Cardiac fibroblast (primary cell): Measurements from ENCODE around the gene ZNF292.
"Not testable (repeated sequence)": the region's sequence is repeated elsewhere in the genome, so short reads cannot be mapped to it uniquely, and the experiment has no call there.

Experiments used
- DNase-seq, 2 donors: peaks; one replicate each; pipeline versions ENCODE4 v3.0.0 to v3.0.0-alpha.2; 2010; ENCODE audit warnings: low read depth in 2 of 2
- H3K4me3 ChIP-seq, 2 donors: replicated peaks in 1 of 2; 1 replicate in 1 of 2; 2 replicates in 1 of 2; pipeline ENCODE4 v1.5.1; 2011; ENCODE audit warnings: low read depth in 2 of 2, low read length in 2 of 2, mild to moderate bottlenecking in 2 of 2, moderate library complexity in 1 of 2
- TF ChIP-seq, protein P1 (sequence below): IDR thresholded peaks from one replicate; pipeline ENCODE4 v1.5.1; 2011; ENCODE audit warnings: low read depth, mild to moderate bottlenecking, low read length, inconsistent platforms

The ZNF292 gene

DNA sequence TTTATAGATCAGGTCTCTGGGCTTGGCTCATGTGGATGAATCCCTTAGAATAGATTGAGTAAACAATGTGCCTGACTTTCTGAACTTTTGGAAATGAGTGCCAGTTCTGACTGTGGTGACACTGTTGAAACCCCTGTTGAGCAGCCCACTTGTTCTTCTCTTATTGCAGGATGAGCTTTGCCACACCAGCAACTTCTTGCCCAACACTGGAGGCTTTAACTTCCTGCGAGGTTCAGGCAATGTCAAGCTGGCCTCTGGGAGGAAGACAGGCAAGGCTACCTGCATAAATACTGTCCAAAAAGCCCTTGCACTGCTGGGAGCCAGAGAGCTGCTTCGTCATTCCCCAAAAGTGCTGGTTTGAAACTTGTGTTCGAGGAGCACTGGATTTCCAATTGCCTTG, 134.2 kb downstream of the ZNF292 start:
- no peak for DNase-seq
- H3K4me3 ChIP-seq: no peak overlapping the region
- TF ChIP-seq, protein P1, sequence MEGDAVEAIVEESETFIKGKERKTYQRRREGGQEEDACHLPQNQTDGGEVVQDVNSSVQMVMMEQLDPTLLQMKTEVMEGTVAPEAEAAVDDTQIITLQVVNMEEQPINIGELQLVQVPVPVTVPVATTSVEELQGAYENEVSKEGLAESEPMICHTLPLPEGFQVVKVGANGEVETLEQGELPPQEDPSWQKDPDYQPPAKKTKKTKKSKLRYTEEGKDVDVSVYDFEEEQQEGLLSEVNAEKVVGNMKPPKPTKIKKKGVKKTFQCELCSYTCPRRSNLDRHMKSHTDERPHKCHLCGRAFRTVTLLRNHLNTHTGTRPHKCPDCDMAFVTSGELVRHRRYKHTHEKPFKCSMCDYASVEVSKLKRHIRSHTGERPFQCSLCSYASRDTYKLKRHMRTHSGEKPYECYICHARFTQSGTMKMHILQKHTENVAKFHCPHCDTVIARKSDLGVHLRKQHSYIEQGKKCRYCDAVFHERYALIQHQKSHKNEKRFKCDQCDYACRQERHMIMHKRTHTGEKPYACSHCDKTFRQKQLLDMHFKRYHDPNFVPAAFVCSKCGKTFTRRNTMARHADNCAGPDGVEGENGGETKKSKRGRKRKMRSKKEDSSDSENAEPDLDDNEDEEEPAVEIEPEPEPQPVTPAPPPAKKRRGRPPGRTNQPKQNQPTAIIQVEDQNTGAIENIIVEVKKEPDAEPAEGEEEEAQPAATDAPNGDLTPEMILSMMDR: no peak

DNA sequence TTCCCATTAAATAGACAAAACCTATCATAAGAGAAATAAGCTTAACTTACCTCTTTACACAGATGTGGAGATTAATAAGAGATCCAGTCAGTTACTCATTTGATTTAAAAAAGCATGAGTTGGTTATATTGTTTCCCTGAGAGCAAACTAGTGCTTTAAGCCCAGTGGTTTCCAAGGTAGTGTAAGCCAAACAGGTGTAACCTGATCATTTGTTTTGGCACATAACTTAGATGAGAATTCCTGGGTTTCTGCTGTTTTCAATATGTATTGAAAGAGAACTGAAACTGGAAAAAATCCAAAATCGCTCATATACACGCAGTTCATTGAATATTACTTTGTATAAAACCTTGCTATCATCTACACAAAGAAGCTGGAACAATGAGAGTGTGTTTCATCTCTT, 136.5 kb downstream of the ZNF292 start:
- H3K4me3 ChIP-seq: no peak overlapping the region
- no peak for DNase-seq
- TF ChIP-seq, protein P1: no peak

GRCh38 chr6:87293526-87293925, 138.2 kb downstream of the ZNF292 start:
- TF ChIP-seq, protein P1: no peak
- DNase-seq: no peak
- no peak overlapping the region for H3K4me3 ChIP-seq

DNA sequence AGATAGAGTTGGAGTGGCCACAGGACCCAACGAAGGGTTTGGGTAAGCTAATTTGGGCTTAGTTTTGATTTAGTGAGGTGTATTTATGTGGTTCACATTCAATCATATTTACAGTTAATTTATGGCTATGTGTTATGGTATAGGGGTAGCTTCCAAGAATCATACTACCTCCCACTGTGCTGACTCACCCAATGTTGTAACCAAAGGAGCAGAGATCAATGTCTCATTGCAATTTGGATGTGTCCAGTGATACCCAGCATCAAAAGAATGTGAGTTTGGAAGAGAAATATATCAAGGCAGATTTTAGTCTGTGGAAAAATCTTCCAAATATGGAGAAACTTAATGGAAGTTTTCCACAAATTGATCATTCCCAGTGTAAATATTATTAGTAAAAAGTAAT, 141.8 kb downstream of the ZNF292 start:
- TF ChIP-seq, protein P1: no peak
- no peak overlapping the region for H3K4me3 ChIP-seq
- DNase-seq: peak in 1 of 2 donors; percentile 21

GRCh38 chr6:87301277-87301676, 145.9 kb downstream of the ZNF292 start:
- not testable (repeated sequence) for DNase-seq, H3K4me3 ChIP-seq

DNA sequence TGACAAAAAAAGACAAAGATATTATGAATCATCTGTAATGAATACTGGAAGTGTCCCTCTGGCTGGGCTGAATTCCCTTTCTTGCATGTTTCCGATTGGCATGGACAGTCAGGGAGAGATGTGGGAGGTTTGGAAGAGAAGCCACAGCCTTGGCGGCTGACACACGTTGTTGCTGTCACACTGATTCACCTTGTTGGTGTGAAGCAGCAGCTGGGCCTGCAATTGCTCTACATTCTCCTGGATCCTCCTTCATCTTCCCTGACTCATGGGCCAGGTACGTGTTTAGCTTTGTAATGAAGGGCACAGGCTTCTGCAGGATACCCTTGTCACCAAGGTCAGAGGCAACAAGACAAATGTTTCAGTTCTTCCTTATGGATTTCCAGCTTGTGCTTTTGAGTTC, 153.6 kb downstream of the ZNF292 start:
- TF ChIP-seq, protein P1: no peak
- peak in 1 of 2 donors; percentile 5 for DNase-seq
- no peak overlapping the region for H3K4me3 ChIP-seq

GRCh38 chr6:87312860-87313259, 157.5 kb downstream of the ZNF292 start:
- no peak overlapping the region for H3K4me3 ChIP-seq
- TF ChIP-seq, protein P1: no peak
- no peak for DNase-seq
